Liver (tissue), 9 donors: ENCODE results near the gene HBD. TPM values are rescaled to one million over a fixed set of nuclear protein-coding genes. Genes with fewer than 3 reads are reported as not detected.
A peak's percentile ranks its signal among the peaks of the same experiment; 100 is the strongest.

Source experiments
- DNase-seq: peaks from one replicate; pipeline ENCODE4 v3.0.0-alpha.2; 2017; ENCODE audit warnings: low spot score
- H3K27ac ChIP-seq, 2 donors: one replicate each; pipeline ENCODE4 v1.7.0; 2013; ENCODE audit warnings: inconsistent platforms in 2 of 2, low read length in 2 of 2, control low read depth in 1 of 2, low read depth in 1 of 2, mild to moderate bottlenecking in 1 of 2
- H3K27me3 ChIP-seq, 4 donors: one replicate each; pipeline versions ENCODE4 v1.6.1 to v1.7.0; 2013; ENCODE audit warnings: low read length in 3 of 4, inconsistent platforms in 1 of 4, mild to moderate bottlenecking in 1 of 4, moderate library complexity in 1 of 4; ENCODE audit not compliant: control insufficient read depth in 4 of 4, insufficient read depth in 4 of 4
- H3K36me3 ChIP-seq, 4 donors: one replicate each; pipeline versions ENCODE4 v1.6.1 to v1.7.0; 2013; ENCODE audit warnings: low read length in 3 of 4, mild to moderate bottlenecking in 3 of 4, low read depth in 1 of 4, moderate library complexity in 1 of 4; ENCODE audit not compliant: control insufficient read depth in 4 of 4, insufficient read depth in 3 of 4
- H3K4me1 ChIP-seq, 4 donors: one replicate each; pipeline versions ENCODE4 v1.6.1 to v1.7.0; 2013; ENCODE audit warnings: low read length in 3 of 4, mild to moderate bottlenecking in 3 of 4, moderate library complexity in 1 of 4; ENCODE audit not compliant: control insufficient read depth in 4 of 4, insufficient read depth in 4 of 4
- H3K4me3 ChIP-seq, 3 donors: one replicate each; pipeline versions ENCODE4 v1.6.1 to v1.7.0; 2013; ENCODE audit warnings: low read length in 3 of 3, control low read depth in 1 of 3, low read depth in 1 of 3, mild to moderate bottlenecking in 1 of 3
- H3K9ac ChIP-seq, 2 donors: one replicate each; pipeline ENCODE4 v1.7.0; 2013; ENCODE audit warnings: low read length in 2 of 2, mild to moderate bottlenecking in 2 of 2, moderate library complexity in 2 of 2, control low read depth in 1 of 2, low read depth in 1 of 2
- H3K9me3 ChIP-seq, 4 donors: one replicate each; pipeline versions ENCODE4 v1.6.1 to v1.7.0; 2013; ENCODE audit warnings: low read length in 3 of 4; ENCODE audit not compliant: control insufficient read depth in 4 of 4
- EGR1 ChIP-seq, 2 donors: IDR thresholded peaks; 2 replicates each; pipeline ENCODE4 v1.6.1; 2016 to 2018; ENCODE audit warnings: antibody characterized with exemption in 2 of 2, low read depth in 2 of 2
- FOXA1 ChIP-seq: IDR thresholded peaks from 2 replicates; pipeline ENCODE4 v1.6.1; 2016; ENCODE audit warnings: antibody characterized with exemption
- GABPA ChIP-seq, 2 donors: IDR thresholded peaks in 1 of 2; conservative IDR thresholded peaks in 1 of 2; 2 replicates each; pipeline ENCODE4 v1.6.1; 2016; ENCODE audit warnings: antibody characterized with exemption in 2 of 2, mild to moderate bottlenecking in 1 of 2, moderate library complexity in 1 of 2
- HNF4G ChIP-seq: IDR thresholded peaks from 2 replicates; pipeline ENCODE4 v1.6.1; 2016; ENCODE audit warnings: antibody characterized with exemption
- NR2F2 ChIP-seq: IDR thresholded peaks from 2 replicates; pipeline ENCODE4 v1.6.1; 2016; ENCODE audit warnings: antibody characterized with exemption
- RAD21 ChIP-seq, 2 donors: IDR thresholded peaks; 2 replicates each; pipeline ENCODE4 v1.6.1; 2016; ENCODE audit warnings: antibody characterized with exemption in 2 of 2, mild to moderate bottlenecking in 2 of 2
- REST ChIP-seq: IDR thresholded peaks from 2 replicates; pipeline ENCODE4 v1.6.1; 2016; ENCODE audit warnings: antibody characterized with exemption, mild to moderate bottlenecking
- SP1 ChIP-seq: IDR thresholded peaks from 2 replicates; pipeline ENCODE4 v1.6.1; 2018; ENCODE audit warnings: antibody characterized with exemption, mild to moderate bottlenecking
- TAF1 ChIP-seq: conservative IDR thresholded peaks from 2 replicates; pipeline ENCODE4 v1.6.1; 2016; ENCODE audit warnings: antibody characterized with exemption, mild to moderate bottlenecking
- WGBS: extraction: QIAGEN DNeasy Blood & Tissue Kit; methylation state at CpG from one replicate; pipeline ENCODE4 v1.1.7; 2013; 5-methylcytosine and 5-hydroxymethylcytosine counted together
- polyA plus RNA-seq, 2 donors: library from polyadenylated mRNA; stranded (reverse) in 1 of 2; unstranded in 1 of 2; fragments of 200-250 nt in 1 of 2; fragments of >200 nt in 1 of 2; fragmentation: Nextera tagmentation in 1 of 2; extraction: Ambion mirVana in 1 of 2; gene quantifications; one replicate each; pipeline versions ENCODE4 v1.2.1 to v1.2.3, GENCODE V29; 2013 to 2015
- total RNA-seq, 2 donors: library from RNA; depleted of rRNA; stranded (reverse); fragments of >200 nt; gene quantifications; one replicate each; pipeline ENCODE4 v1.2.3, GENCODE V29; 2014
- TF ChIP-seq, protein P1 (sequence below): IDR thresholded peaks from 2 replicates; pipeline ENCODE4 v1.6.1; 2016; ENCODE audit warnings: antibody characterized with exemption
- TF ChIP-seq, protein P2 (sequence below): IDR thresholded peaks from 2 replicates; pipeline ENCODE4 v1.6.1; 2016; ENCODE audit warnings: antibody characterized with exemption
- TF ChIP-seq, protein P3 (sequence below): fragments of 150-350 bp; IDR thresholded peaks from 2 replicates; pipeline ENCODE4 v1.5.1; 2017; ENCODE audit warnings: improper control_type of control experiment, low read depth, low read length; ENCODE audit not compliant: missing input control
- donor health status: healthy.
- donor health status: healthy.
- donor health status: healthy.
- donor health status: healthy.
- donor health status: healthy.

Gene HBD
- total and polyA plus RNA-seq, 4 donors, result 0.72 to 6.0 TPM; not detected in 2

GRCh38 chr11:5251746-5252145 is 17.5 kb upstream of the HBD start:
- DNase-seq, result peak; percentile 45
- 23% methylated on average over 2 of the region's 2 CpGs for WGBS

More at GRCh38 chr11:5251746-5252145, 17.5 kb upstream of the HBD start:
- H3K4me1 ChIP-seq, result no peaks in the 10 kb centered on the region
- H3K4me3 ChIP-seq, result no peak overlapping the region
- TF ChIP-seq RAD21 (IDR thresholded peaks at IDR 0.05) (no peak), GABPA (IDR thresholded peaks at IDR 0.05 in 1 of 2, conservative IDR thresholded peaks at IDR 0.05 in 1 of 2) (no peak), HNF4G (no peak), TAF1 (no peak), REST (no peak), NR2F2 (no peak), FOXA1 (no peak), SP1 (no peak), EGR1 (IDR thresholded peaks at IDR 0.05; ENCODE audit: low read depth in 2 of 2) (no peak)
- TF ChIP-seq, protein P1, sequence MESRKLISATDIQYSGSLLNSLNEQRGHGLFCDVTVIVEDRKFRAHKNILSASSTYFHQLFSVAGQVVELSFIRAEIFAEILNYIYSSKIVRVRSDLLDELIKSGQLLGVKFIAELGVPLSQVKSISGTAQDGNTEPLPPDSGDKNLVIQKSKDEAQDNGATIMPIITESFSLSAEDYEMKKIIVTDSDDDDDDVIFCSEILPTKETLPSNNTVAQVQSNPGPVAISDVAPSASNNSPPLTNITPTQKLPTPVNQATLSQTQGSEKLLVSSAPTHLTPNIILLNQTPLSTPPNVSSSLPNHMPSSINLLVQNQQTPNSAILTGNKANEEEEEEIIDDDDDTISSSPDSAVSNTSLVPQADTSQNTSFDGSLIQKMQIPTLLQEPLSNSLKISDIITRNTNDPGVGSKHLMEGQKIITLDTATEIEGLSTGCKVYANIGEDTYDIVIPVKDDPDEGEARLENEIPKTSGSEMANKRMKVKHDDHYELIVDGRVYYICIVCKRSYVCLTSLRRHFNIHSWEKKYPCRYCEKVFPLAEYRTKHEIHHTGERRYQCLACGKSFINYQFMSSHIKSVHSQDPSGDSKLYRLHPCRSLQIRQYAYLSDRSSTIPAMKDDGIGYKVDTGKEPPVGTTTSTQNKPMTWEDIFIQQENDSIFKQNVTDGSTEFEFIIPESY, result no peak
- TF ChIP-seq, protein P2, sequence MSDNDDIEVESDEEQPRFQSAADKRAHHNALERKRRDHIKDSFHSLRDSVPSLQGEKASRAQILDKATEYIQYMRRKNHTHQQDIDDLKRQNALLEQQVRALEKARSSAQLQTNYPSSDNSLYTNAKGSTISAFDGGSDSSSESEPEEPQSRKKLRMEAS, result no peak
- TF ChIP-seq, protein P3, sequence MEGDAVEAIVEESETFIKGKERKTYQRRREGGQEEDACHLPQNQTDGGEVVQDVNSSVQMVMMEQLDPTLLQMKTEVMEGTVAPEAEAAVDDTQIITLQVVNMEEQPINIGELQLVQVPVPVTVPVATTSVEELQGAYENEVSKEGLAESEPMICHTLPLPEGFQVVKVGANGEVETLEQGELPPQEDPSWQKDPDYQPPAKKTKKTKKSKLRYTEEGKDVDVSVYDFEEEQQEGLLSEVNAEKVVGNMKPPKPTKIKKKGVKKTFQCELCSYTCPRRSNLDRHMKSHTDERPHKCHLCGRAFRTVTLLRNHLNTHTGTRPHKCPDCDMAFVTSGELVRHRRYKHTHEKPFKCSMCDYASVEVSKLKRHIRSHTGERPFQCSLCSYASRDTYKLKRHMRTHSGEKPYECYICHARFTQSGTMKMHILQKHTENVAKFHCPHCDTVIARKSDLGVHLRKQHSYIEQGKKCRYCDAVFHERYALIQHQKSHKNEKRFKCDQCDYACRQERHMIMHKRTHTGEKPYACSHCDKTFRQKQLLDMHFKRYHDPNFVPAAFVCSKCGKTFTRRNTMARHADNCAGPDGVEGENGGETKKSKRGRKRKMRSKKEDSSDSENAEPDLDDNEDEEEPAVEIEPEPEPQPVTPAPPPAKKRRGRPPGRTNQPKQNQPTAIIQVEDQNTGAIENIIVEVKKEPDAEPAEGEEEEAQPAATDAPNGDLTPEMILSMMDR, result no peak
- peaks cover 0 to 15% (median 0%) of the 10 kb centered on the region in 4 donors for H3K27me3 ChIP-seq
- no peak overlapping the region for H3K9ac ChIP-seq
- H3K27ac ChIP-seq, result no peak overlapping the region
- H3K9me3 ChIP-seq, result no peaks in the 10 kb centered on the region
- H3K36me3 ChIP-seq, result no peaks in the 10 kb centered on the region
